Parathyroid adenoma (tissue), 2 donors: Measurements from ENCODE around the gene DEFB112.

Source experiments
- H2AFZ ChIP-seq: fragments of 300-600 bp; sonication (generic); one replicate; pipeline ENCODE4 v1.7.0; 2017; ENCODE audit warnings: antibody characterized with exemption, mild to moderate bottlenecking
- H3K27ac ChIP-seq: fragments of 300-600 bp; sonication (generic); one replicate; pipeline ENCODE4 v1.7.0; 2017
- H3K27me3 ChIP-seq: fragments of 300-600 bp; sonication (generic); one replicate; pipeline ENCODE4 v1.7.0; 2017; ENCODE audit warnings: low read length; ENCODE audit not compliant: control insufficient read depth, insufficient read depth
- H3K36me3 ChIP-seq: fragments of 300-600 bp; sonication (generic); one replicate; pipeline ENCODE4 v1.7.0; 2017; ENCODE audit warnings: low read length; ENCODE audit not compliant: control insufficient read depth, insufficient read depth
- H3K4me1 ChIP-seq: fragments of 300-600 bp; sonication (generic); one replicate; pipeline ENCODE4 v1.7.0; 2017; ENCODE audit warnings: control low read depth
- H3K4me2 ChIP-seq: fragments of 300-600 bp; sonication (generic); one replicate; pipeline ENCODE4 v1.7.0; 2017; ENCODE audit warnings: low read length
- H3K4me3 ChIP-seq: fragments of 300-600 bp; sonication (generic); one replicate; pipeline ENCODE4 v1.7.0; 2017; ENCODE audit warnings: low read depth, low read length
- H3K79me2 ChIP-seq: fragments of 300-600 bp; sonication (generic); one replicate; pipeline ENCODE4 v1.7.0; 2017; ENCODE audit warnings: control low read depth
- H3K9ac ChIP-seq: fragments of 300-600 bp; sonication (generic); one replicate; pipeline ENCODE4 v1.7.0; 2017; ENCODE audit warnings: mild to moderate bottlenecking
- H3K9me3 ChIP-seq: fragments of 300-600 bp; sonication (generic); one replicate; pipeline ENCODE4 v1.7.0; 2017; ENCODE audit warnings: low read length; ENCODE audit not compliant: control insufficient read depth
- TF ChIP-seq, protein P1 (sequence below): fragments of 300-600 bp; sonication (generic); IDR thresholded peaks from one replicate; pipeline ENCODE4 v1.7.0; 2017; ENCODE audit warnings: antibody characterized with exemption, mild to moderate bottlenecking
- donor health status: primary hyperparathyroidism.

Gene DEFB112

DNA sequence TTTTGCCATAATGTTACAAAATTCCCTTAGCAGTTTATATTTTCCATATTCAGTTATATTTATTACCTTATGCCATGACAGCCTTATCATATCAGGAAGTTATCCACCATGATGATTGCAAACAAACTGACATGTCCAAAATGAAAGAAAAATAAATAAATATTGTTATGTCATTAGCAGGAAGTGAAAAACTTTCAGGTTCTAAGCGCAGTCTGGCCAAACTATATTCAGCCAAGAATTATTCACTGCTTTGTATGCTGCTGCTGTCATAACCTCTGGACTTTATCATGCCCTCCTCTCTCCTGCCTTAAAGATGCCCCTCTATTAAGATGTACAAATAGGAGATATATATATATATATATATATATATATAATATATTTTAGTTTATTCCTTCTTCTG is 27.7 kb upstream of the DEFB112 start:
- TF ChIP-seq, protein P1, sequence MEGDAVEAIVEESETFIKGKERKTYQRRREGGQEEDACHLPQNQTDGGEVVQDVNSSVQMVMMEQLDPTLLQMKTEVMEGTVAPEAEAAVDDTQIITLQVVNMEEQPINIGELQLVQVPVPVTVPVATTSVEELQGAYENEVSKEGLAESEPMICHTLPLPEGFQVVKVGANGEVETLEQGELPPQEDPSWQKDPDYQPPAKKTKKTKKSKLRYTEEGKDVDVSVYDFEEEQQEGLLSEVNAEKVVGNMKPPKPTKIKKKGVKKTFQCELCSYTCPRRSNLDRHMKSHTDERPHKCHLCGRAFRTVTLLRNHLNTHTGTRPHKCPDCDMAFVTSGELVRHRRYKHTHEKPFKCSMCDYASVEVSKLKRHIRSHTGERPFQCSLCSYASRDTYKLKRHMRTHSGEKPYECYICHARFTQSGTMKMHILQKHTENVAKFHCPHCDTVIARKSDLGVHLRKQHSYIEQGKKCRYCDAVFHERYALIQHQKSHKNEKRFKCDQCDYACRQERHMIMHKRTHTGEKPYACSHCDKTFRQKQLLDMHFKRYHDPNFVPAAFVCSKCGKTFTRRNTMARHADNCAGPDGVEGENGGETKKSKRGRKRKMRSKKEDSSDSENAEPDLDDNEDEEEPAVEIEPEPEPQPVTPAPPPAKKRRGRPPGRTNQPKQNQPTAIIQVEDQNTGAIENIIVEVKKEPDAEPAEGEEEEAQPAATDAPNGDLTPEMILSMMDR, result no peak
- Histone ChIP-seq H3K4me2 (no peak overlapping the region), H3K4me3 (no peak overlapping the region), H3K9ac (no peak overlapping the region), H3K27me3 (no peaks in the 10 kb centered on the region), H3K27ac (no peak overlapping the region), H3K9me3 (no peaks in the 10 kb centered on the region), H2AFZ (no peak overlapping the region), H3K4me1 (no peaks in the 10 kb centered on the region), H3K79me2 (no peaks in the 10 kb centered on the region), H3K36me3 (no peaks in the 10 kb centered on the region)

DNA sequence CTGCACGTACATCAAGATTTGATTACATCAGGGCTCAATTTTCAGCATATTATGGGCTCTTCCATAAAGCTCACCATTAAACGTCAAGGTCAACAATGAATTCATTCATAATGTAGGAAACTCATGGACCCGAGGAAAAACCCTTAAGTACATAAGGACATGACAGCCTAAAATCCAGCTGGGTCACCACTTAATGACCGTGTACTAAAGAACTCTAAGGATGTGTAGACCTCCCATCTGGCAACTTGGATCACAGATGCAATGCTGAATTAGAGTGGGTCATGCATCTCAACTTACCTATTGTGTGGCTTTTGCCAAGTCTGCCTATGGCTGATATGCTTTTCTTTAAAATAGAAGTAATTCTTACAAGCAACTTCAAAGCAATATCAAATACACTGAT is 26.7 kb upstream of the DEFB112 start:
- Histone ChIP-seq H3K36me3 (no peaks in the 10 kb centered on the region), H3K79me2 (no peaks in the 10 kb centered on the region), H3K27me3 (no peaks in the 10 kb centered on the region), H3K4me1 (no peaks in the 10 kb centered on the region), H2AFZ (no peak overlapping the region), H3K27ac (no peak overlapping the region), H3K4me3 (no peak overlapping the region), H3K4me2 (no peak overlapping the region), H3K9ac (no peak overlapping the region), H3K9me3 (no peaks in the 10 kb centered on the region)
- TF ChIP-seq, protein P1, result no peak

DNA sequence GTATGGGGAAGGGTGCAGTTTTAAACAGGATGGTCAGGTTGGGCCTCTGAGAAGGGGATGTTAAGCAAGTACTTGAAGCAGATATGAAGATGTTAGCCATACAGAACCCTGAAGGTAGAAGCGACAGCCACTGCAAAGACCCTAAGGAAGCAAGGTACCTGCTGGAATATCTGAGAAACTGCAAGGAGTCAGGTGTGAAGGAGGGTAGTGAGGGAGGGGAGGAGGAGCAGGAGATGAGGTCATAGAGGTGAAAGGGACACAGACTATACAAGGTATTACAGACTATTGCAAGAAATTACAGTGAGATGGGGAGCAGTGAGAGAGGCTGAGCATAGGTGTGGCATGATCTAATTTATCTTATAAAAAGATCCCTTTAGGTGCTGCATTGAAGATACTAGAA is 22.2 kb upstream of the DEFB112 start:
- H3K27ac ChIP-seq, result no peak overlapping the region
- no peaks in the 10 kb centered on the region for H3K9me3 ChIP-seq
- no peaks in the 10 kb centered on the region for H3K4me1 ChIP-seq
- no peak overlapping the region for H3K4me3 ChIP-seq
- TF ChIP-seq, protein P1, result no peak
- no peaks in the 10 kb centered on the region for H3K36me3 ChIP-seq
- no peak overlapping the region for H3K4me2 ChIP-seq
- H3K27me3 ChIP-seq, result no peaks in the 10 kb centered on the region
- no peaks in the 10 kb centered on the region for H3K79me2 ChIP-seq
- H2AFZ ChIP-seq, result no peak overlapping the region
- H3K9ac ChIP-seq, result no peak overlapping the region

DNA sequence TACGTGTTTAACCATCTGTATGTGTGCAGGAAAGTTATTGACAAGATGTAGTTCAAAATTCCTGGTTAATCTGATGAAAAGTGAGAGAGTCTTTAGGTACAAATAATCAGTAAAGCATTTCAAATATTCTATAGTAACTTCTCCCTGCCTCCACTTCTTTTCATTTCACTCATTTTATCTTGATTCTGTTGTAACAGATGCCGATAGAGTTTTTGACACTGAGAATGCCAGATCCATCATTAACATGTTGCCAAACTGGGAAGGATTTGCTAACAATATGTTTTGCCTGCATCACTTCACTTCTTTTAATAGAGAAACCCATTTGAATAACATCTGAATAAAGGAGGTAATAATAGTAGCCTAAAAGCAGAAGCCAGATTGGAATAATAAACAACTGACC is 20.4 kb upstream of the DEFB112 start:
- Histone ChIP-seq H2AFZ (no peak overlapping the region), H3K4me1 (no peaks in the 10 kb centered on the region), H3K36me3 (no peaks in the 10 kb centered on the region), H3K4me3 (no peak overlapping the region), H3K79me2 (no peaks in the 10 kb centered on the region), H3K27ac (no peak overlapping the region), H3K9ac (no peak overlapping the region), H3K27me3 (no peaks in the 10 kb centered on the region), H3K9me3 (no peaks in the 10 kb centered on the region), H3K4me2 (no peak overlapping the region)
- TF ChIP-seq, protein P1, result no peak

DNA sequence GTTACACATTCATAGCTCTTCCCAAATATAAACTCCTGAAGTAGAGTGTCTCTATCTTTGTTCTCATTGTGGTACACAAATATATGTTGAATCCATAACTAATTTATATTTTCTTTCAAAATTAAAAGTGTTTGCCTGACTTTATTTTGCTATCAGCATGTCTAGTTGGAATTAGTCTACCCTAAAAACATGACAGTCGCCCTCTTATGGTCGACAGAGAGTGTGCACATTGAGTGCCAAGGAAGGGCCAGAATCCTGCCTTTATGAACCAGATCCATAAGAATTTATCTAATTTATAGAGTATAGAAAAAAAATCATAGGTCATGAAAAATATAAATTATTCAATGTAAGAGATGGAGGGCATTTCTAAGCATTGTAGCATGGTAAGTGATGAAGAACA is 12.3 kb upstream of the DEFB112 start:
- TF ChIP-seq, protein P1, result no peak
- H3K36me3 ChIP-seq, result no peaks in the 10 kb centered on the region
- H3K4me1 ChIP-seq, result no peaks in the 10 kb centered on the region
- H2AFZ ChIP-seq, result no peak overlapping the region
- H3K4me3 ChIP-seq, result no peak overlapping the region
- no peaks in the 10 kb centered on the region for H3K27me3 ChIP-seq
- H3K9ac ChIP-seq, result no peak overlapping the region
- no peaks in the 10 kb centered on the region for H3K9me3 ChIP-seq
- no peaks in the 10 kb centered on the region for H3K79me2 ChIP-seq
- H3K27ac ChIP-seq, result no peak overlapping the region
- no peak overlapping the region for H3K4me2 ChIP-seq
